Stimulated activated CD4-positive, alpha-beta T cell treated with anti-CD3 and anti-CD28 coated beads, TNF-alpha, amount 100 ng/mL, for 24 hours (primary cell): ENCODE measurements around the gene ISG15.

Experiments
- DNase-seq, 3 experiments: peaks; one replicate each; pipeline ENCODE4 v3.0.0-alpha.2; 2020; ENCODE audit warnings: low read depth in 3 of 3

Gene ISG15

GRCh38 chr1:1059494-1060280 lies 46.4 kb downstream of the ISG15 start:
- DNase-seq = peak; percentile 84 to 92 (median 90)

GRCh38 chr1:1060281-1061000 lies 47.1 kb downstream of the ISG15 start:
- no peak for DNase-seq

GRCh38 chr1:1061682-1062345 lies 48.5 kb downstream of the ISG15 start:
- DNase-seq = no peak

GRCh38 chr1:1062348-1063163 lies 49.3 kb downstream of the ISG15 start:
- DNase-seq = no peak

GRCh38 chr1:1063261-1063944 lies 50.1 kb downstream of the ISG15 start:
- no peak for DNase-seq
